IMR-90 (cell line): ENCODE results near the gene ZDHHC22. TPM values are rescaled to one million over a fixed set of nuclear protein-coding genes. Genes with fewer than 3 reads are reported as not detected.

Experiments used
- ATAC-seq: fragments of 200-7000 bp; cut with Tn5 transposase; 2 replicates; pipeline ENCODE4 v1.9.1; 2020; ENCODE audit warnings: low read depth, mild to moderate bottlenecking, moderate library complexity
- BruUV-seq: library from RNA; stranded (reverse); fragments of 400-500 nt; replicated peaks from 2 replicates; lab custom pipeline; 2021; lab: Mats Ljungman, UMichigan
- CTCF ChIA-PET: fragments of 300-600 bp; formaldehyde crosslinking; extraction: SDS; loops from one replicate; lab custom pipeline; 2021; ENCODE audit warnings: antibody characterized with exemption; lab: Yijun Ruan, JAX
- POLR2A ChIA-PET: fragments of 300-600 bp; sonication (Branson Sonifier 250); formaldehyde crosslinking; loops from one replicate; lab custom pipeline; 2022; ENCODE audit warnings: antibody characterized with exemption; ENCODE audit not compliant: unreplicated experiment; lab: Charles Lee
- DNase-seq: peaks from one replicate; pipeline ENCODE4 v3.0.0; 2013
- H2AFZ ChIP-seq: replicated peaks from 2 replicates; pipeline ENCODE3; 2013; ENCODE audit warnings: low read length, mild to moderate bottlenecking; ENCODE audit not compliant: poor library complexity
- H2AK5ac ChIP-seq: 2 replicates; pipeline ENCODE4 v1.6.1; 2013; ENCODE audit warnings: low read depth, low read length, inconsistent platforms
- H2AK9ac ChIP-seq: replicated peaks from 2 replicates; pipeline ENCODE3; 2013; ENCODE audit warnings: mild to moderate bottlenecking, low read depth, low read length, moderate library complexity; ENCODE audit not compliant: poor library complexity
- H2BK120ac ChIP-seq: 2 replicates; pipeline ENCODE4 v1.6.1; 2013; ENCODE audit warnings: low read depth, low read length, inconsistent platforms
- H2BK15ac ChIP-seq: 3 replicates; pipeline ENCODE4 v1.6.1; 2013; ENCODE audit warnings: low read depth, low read length, inconsistent platforms
- H2BK20ac ChIP-seq: 2 replicates; pipeline ENCODE4 v1.6.1; 2013; ENCODE audit warnings: low read depth, mild to moderate bottlenecking, inconsistent platforms, low read length, moderate library complexity
- H2BK5ac ChIP-seq: 2 replicates; pipeline ENCODE4 v1.6.1; 2013; ENCODE audit warnings: mild to moderate bottlenecking, low read depth, low read length, inconsistent platforms; ENCODE audit not compliant: poor library complexity, severe bottlenecking
- H3K14ac ChIP-seq: replicated peaks from 2 replicates; pipeline ENCODE4 v1.6.1; 2013; ENCODE audit warnings: low read depth, low read length, inconsistent platforms
- H3K18ac ChIP-seq: 2 replicates; pipeline ENCODE4 v1.6.1; 2013; ENCODE audit warnings: low read depth, low read length, control low read depth
- H3K23ac ChIP-seq: 2 replicates; pipeline ENCODE4 v1.6.1; 2013; ENCODE audit warnings: low read depth, low read length, inconsistent platforms
- H3K27ac ChIP-seq: 2 replicates; pipeline ENCODE4 v1.5.1; 2013; ENCODE audit warnings: mild to moderate bottlenecking, control low read depth, low read length; ENCODE audit not compliant: insufficient read depth
- H3K27me3 ChIP-seq: 2 replicates; pipeline ENCODE4 v1.6.1; 2013; ENCODE audit warnings: low read length; ENCODE audit not compliant: control insufficient read depth, insufficient read depth
- H3K36me3 ChIP-seq: 2 replicates; pipeline ENCODE4 v1.6.1; 2013; ENCODE audit warnings: low read length, mixed read lengths; ENCODE audit not compliant: control insufficient read depth, insufficient read depth
- H3K4ac ChIP-seq: 2 replicates; pipeline ENCODE4 v1.6.1; 2013; ENCODE audit warnings: low read depth, low read length, inconsistent platforms
- H3K4me1 ChIP-seq: 2 replicates; pipeline ENCODE4 v1.6.1; 2013; ENCODE audit warnings: low read length, mixed read lengths; ENCODE audit not compliant: control insufficient read depth, insufficient read depth
- H3K4me2 ChIP-seq: 2 replicates; pipeline ENCODE4 v1.6.1; 2013; ENCODE audit warnings: low read depth, mild to moderate bottlenecking, control low read depth, low read length, moderate library complexity
- H3K4me3 ChIP-seq: 2 replicates; pipeline ENCODE4 v1.5.1; 2013; ENCODE audit warnings: low read depth, mild to moderate bottlenecking, control low read depth, low read length, moderate library complexity; ENCODE audit not compliant: insufficient read depth
- H3K56ac ChIP-seq: 2 replicates; pipeline ENCODE4 v1.6.1; 2013; ENCODE audit warnings: low read length, inconsistent platforms; ENCODE audit not compliant: insufficient read depth; ENCODE audit errors: extremely low read depth
- H3K79me1 ChIP-seq, 2 experiments: 2 replicates each; pipeline ENCODE4 v1.6.1; 2013; ENCODE audit warnings: low read length in 2 of 2, inconsistent platforms in 1 of 2, low read depth in 1 of 2
- H3K9ac ChIP-seq: 2 replicates; pipeline ENCODE4 v1.6.1; 2013; ENCODE audit warnings: low read depth, low read length, control low read depth
- H3K9me1 ChIP-seq: 2 replicates; pipeline ENCODE4 v1.6.1; 2013; ENCODE audit warnings: low read length, inconsistent platforms; ENCODE audit not compliant: insufficient read depth
- H3K9me3 ChIP-seq: 2 replicates; pipeline ENCODE4 v1.6.1; 2013; ENCODE audit warnings: low read length; ENCODE audit not compliant: control insufficient read depth, insufficient read depth
- H4K20me1 ChIP-seq: 2 replicates; pipeline ENCODE4 v1.6.1; 2013; ENCODE audit warnings: low read length, inconsistent platforms; ENCODE audit not compliant: insufficient read depth
- H4K5ac ChIP-seq: 2 replicates; pipeline ENCODE4 v1.6.1; 2013; ENCODE audit warnings: mild to moderate bottlenecking, low read depth, low read length, control low read depth
- H4K8ac ChIP-seq, 2 experiments: 2 replicates each; pipeline ENCODE4 v1.6.1; 2013; ENCODE audit warnings: low read depth in 2 of 2, low read length in 2 of 2, control low read depth in 1 of 2, inconsistent platforms in 1 of 2
- H4K91ac ChIP-seq: 2 replicates; pipeline ENCODE4 v1.6.1; 2013; ENCODE audit warnings: low read depth, low read length, inconsistent platforms; ENCODE audit not compliant: insufficient read depth
- BHLHE40 ChIP-seq: fragments of 150-350 bp; IDR thresholded peaks from 2 replicates; pipeline ENCODE4 v1.6.1; 2016; ENCODE audit warnings: mild to moderate bottlenecking, low read depth, low read length
- CEBPB ChIP-seq: IDR thresholded peaks from 2 replicates; pipeline ENCODE4 v1.6.1; 2012; ENCODE audit warnings: low read depth, low read length, improper control_type of control experiment
- CHD1 ChIP-seq: IDR thresholded peaks from 2 replicates; pipeline ENCODE4 v1.6.1; 2012; ENCODE audit warnings: low read depth, low read length, improper control_type of control experiment
- CTCF ChIP-seq: conservative IDR thresholded peaks from 2 replicates; pipeline ENCODE4 v1.5.1; 2012; ENCODE audit warnings: mild to moderate bottlenecking, low read depth, low read length, improper control_type of control experiment
- ELK1 ChIP-seq: fragments of 150-350 bp; IDR thresholded peaks from 2 replicates; pipeline ENCODE4 v1.6.1; 2016; ENCODE audit warnings: low read depth, mild to moderate bottlenecking, low read length, moderate library complexity, borderline replicate concordance
- FOS ChIP-seq: fragments of 150-350 bp; IDR thresholded peaks from 2 replicates; pipeline ENCODE4 v1.6.1; 2016; ENCODE audit warnings: low read depth, low read length
- MAFK ChIP-seq: IDR thresholded peaks from 2 replicates; pipeline ENCODE4 v1.6.1; 2012; ENCODE audit warnings: low read depth, low read length, improper control_type of control experiment
- MAZ ChIP-seq: IDR thresholded peaks from 2 replicates; pipeline ENCODE4 v1.6.1; 2012; ENCODE audit warnings: low read depth, mild to moderate bottlenecking, low read length, improper control_type of control experiment, moderate library complexity, borderline replicate concordance
- MXI1 ChIP-seq: IDR thresholded peaks from 2 replicates; pipeline ENCODE4 v1.6.1; 2012; ENCODE audit warnings: low read depth, mild to moderate bottlenecking, low read length, moderate library complexity, borderline replicate concordance
- NFE2L2 ChIP-seq: fragments of 150-350 bp; IDR thresholded peaks from 2 replicates; pipeline ENCODE4 v1.6.1; 2016; ENCODE audit warnings: low read depth, mild to moderate bottlenecking, low read length
- POLR2A ChIP-seq: IDR thresholded peaks from 2 replicates; pipeline ENCODE4 v1.6.1; 2012; ENCODE audit warnings: mild to moderate bottlenecking, low read depth, low read length
- RAD21 ChIP-seq: IDR thresholded peaks from 2 replicates; pipeline ENCODE4 v1.6.1; 2012; ENCODE audit warnings: low read length, improper control_type of control experiment
- RCOR1 ChIP-seq: IDR thresholded peaks from 2 replicates; pipeline ENCODE4 v1.6.1; 2012; ENCODE audit warnings: mild to moderate bottlenecking, low read length, improper control_type of control experiment; ENCODE audit not compliant: insufficient replicate concordance
- RFX5 ChIP-seq: IDR thresholded peaks from 2 replicates; pipeline ENCODE4 v1.8.0; 2012; ENCODE audit warnings: low read depth, mild to moderate bottlenecking, low read length, moderate library complexity
- SMC3 ChIP-seq: fragments of 150-350 bp; IDR thresholded peaks from 2 replicates; pipeline ENCODE4 v1.6.1; 2016; ENCODE audit warnings: low read depth, mild to moderate bottlenecking, antibody characterized with exemption, low read length, moderate library complexity
- USF2 ChIP-seq: fragments of 150-350 bp; IDR thresholded peaks from 2 replicates; pipeline ENCODE4 v1.6.1; 2017; ENCODE audit warnings: mild to moderate bottlenecking, antibody characterized with exemption, low read length, low read depth
- WGBS, 2 experiments: methylation state at CpG; one replicate each; pipeline versions ENCODE4 v1.1.5 to v1.1.7; 2013; ENCODE audit warnings: missing lambda C conversion rate in 2 of 2; ENCODE audit not compliant: insufficient read length in 1 of 2; ENCODE audit errors: extremely low coverage in 2 of 2; 5-methylcytosine and 5-hydroxymethylcytosine counted together
- dilution Hi-C: fragments of 300-500 bp; cut with HindIII; formaldehyde crosslinking; loops from one replicate; pipeline ENCODE4 v1.14.3; 2018; ENCODE audit warnings: low sequenced_read_pairs; ENCODE audit not compliant: unreplicated experiment
- in situ Hi-C: fragments of 300-500 bp; cut with MboI; formaldehyde crosslinking; loops from 3 replicates; pipeline ENCODE4 v1.14.3; 2019; ENCODE audit warnings: low sequenced_read_pairs, inconsistent platforms, mixed read lengths
- intact Hi-C: fragments of 100-400 bp; cut with micrococcal nuclease; formaldehyde crosslinking; loops from 2 replicates; pipeline ENCODE4 v1.10.0; 2022
- polyA plus RNA-seq, 3 experiments: library from polyadenylated mRNA; depleted of rRNA; stranded (reverse); fragments of >200 nt; gene quantifications; 2 replicates each; pipeline ENCODE4 v1.2.3, GENCODE V29; 2012; ENCODE audit warnings: low replicate concordance in 1 of 3
- total RNA-seq: library from RNA; depleted of rRNA; stranded (reverse); fragments of >200 nt; gene quantifications from 2 replicates; pipeline ENCODE4 v1.2.3, GENCODE V29; 2012

Gene ZDHHC22
- total and polyA plus RNA-seq, 2 of the 4 experiments (the other 2 are of a cell fraction), result not detected

GRCh38 chr14:77083082-77083481 lies 58.5 kb downstream of the ZDHHC22 start:
- ChIA-PET POLR2A (no interaction called here), CTCF (no interaction called here)
- DNase-seq, result no peak
- Histone ChIP-seq H3K9me1 (no peaks in the 10 kb centered on the region), H3K23ac (no peak overlapping the region), H4K8ac (no peak overlapping the region), H2BK15ac (no peak overlapping the region), H3K4me2 (no peak overlapping the region), H4K20me1 (no peaks in the 10 kb centered on the region), H2BK20ac (no peak overlapping the region), H3K9ac (no peak overlapping the region), H2AK5ac (no peak overlapping the region), H2AK9ac (no peak overlapping the region), H2BK120ac (no peak overlapping the region), H3K56ac (no peak overlapping the region), H3K9me3 (peaks cover 4% of the 10 kb centered on the region; the same call in 1 of the 2 replicates), H3K27ac (no peak overlapping the region), H2BK5ac (no peak overlapping the region), H3K36me3 (no peaks in the 10 kb centered on the region), H3K4ac (no peak overlapping the region), H3K79me1 (no peaks in the 10 kb centered on the region), H4K5ac (no peak overlapping the region), H3K18ac (no peak overlapping the region), H3K27me3 (peaks cover 15% of the 10 kb centered on the region), H3K4me1 (no peaks in the 10 kb centered on the region), H2AFZ (no peak overlapping the region), H3K4me3 (no peak overlapping the region), H4K91ac (no peak overlapping the region), H3K14ac (no peak overlapping the region)
- dilution Hi-C loops (loop anchor here (25.0 kb wide), 1 partner anchor 196 kb away; no protein-coding TSS in a partner anchor), intact Hi-C loops (no loop called here), in situ Hi-C loops (no loop called here)
- WGBS, 2 experiments, result no CpG with 5 or more reads among the region's 3 CpGs
- ATAC-seq, result no peak
- TF ChIP-seq RCOR1, result no peak
- TF ChIP-seq RAD21, result no peak
- TF ChIP-seq RFX5, result no peak
- no peak for TF ChIP-seq CEBPB
- no peak for TF ChIP-seq USF2
- no peak for TF ChIP-seq MAZ
- no peak for TF ChIP-seq CTCF
- no peak for TF ChIP-seq MAFK
- TF ChIP-seq ELK1, result no peak
- TF ChIP-seq SMC3, result no peak
- no peak for TF ChIP-seq MXI1
- TF ChIP-seq NFE2L2, result no peak
- no peak for TF ChIP-seq CHD1
- no peak for TF ChIP-seq POLR2A
- TF ChIP-seq FOS, result no peak
- TF ChIP-seq BHLHE40, result no peak
- no TSS peak for BruUV-seq
